K562 (cell line): ENCODE measurements around the gene BTRC. TPM values are rescaled to one million over a fixed set of nuclear protein-coding genes. Genes with fewer than 3 reads are reported as not detected.

Experiments used
- ATAC-seq: fragments of 200-7000 bp; cut with Tn5 transposase; 3 replicates; pipeline ENCODE4 v1.9.1; 2020; ENCODE audit warnings: moderate library complexity
- BruUV-seq: library from RNA; stranded (reverse); fragments of 400-500 nt; replicated peaks from 2 replicates; lab custom pipeline; 2021; lab: Mats Ljungman, UMichigan
- CTCF ChIA-PET: fragments of 300-600 bp; formaldehyde crosslinking; extraction: SDS; loops from one replicate; lab custom pipeline; 2021; ENCODE audit warnings: low intra/inter-chr PET ratio; lab: Yijun Ruan, JAX
- POLR2A ChIA-PET: fragments of 300-600, 350-650 bp; sonication (Branson Sonifier 250); formaldehyde crosslinking; extraction: SDS; loops from one replicate; lab custom pipeline; 2021; ENCODE audit warnings: antibody characterized with exemption, inconsistent platforms; lab: Yijun Ruan, JAX
- DNase-seq, 4 experiments: peaks; one replicate each; pipeline versions ENCODE4 v3.0.0 to v3.0.0-alpha.2; 2011 to 2018; ENCODE audit warnings: low spot score in 3 of 4, mixed read lengths in 3 of 4; ENCODE audit errors: extremely low read depth in 1 of 4
- FAIRE-seq: peaks from 2 replicates; lab custom pipeline; 2011; peaks lifted over from hg19 to GRCh38; lab: Jason Lieb, UNC
- H2AFZ ChIP-seq: 2 replicates; pipeline ENCODE4 v1.6.0; 2011; ENCODE audit warnings: low read depth, low read length, control low read depth, inconsistent platforms
- H3K27ac ChIP-seq: fragments of 200-600 bp; 3 replicates; pipeline ENCODE4 v1.8.0; 2011; ENCODE audit warnings: low read depth, mild to moderate bottlenecking, control low read depth, inconsistent platforms, low read length, moderate library complexity, mixed read lengths; ENCODE audit errors: extremely low read depth
- H3K27me3 ChIP-seq, 2 experiments: fragments of 300-600 bp in 1 of 2; 2 replicates in 1 of 2; 3 replicates in 1 of 2; pipeline versions ENCODE4 v1.6.0 to v1.8.0; 2011; ENCODE audit warnings: inconsistent platforms in 2 of 2, low read length in 2 of 2, mild to moderate bottlenecking in 1 of 2, mixed read lengths in 1 of 2, moderate library complexity in 1 of 2; ENCODE audit not compliant: control insufficient read depth in 2 of 2, insufficient read depth in 2 of 2
- H3K36me3 ChIP-seq: fragments of 300-600 bp; 3 replicates; pipeline ENCODE4 v1.8.0; 2011; ENCODE audit warnings: mild to moderate bottlenecking, low read length, inconsistent platforms; ENCODE audit not compliant: control insufficient read depth, insufficient read depth
- H3K4me1 ChIP-seq, 2 experiments: fragments of 200-600 bp in 1 of 2; replicated peaks in 1 of 2; 2 replicates in 1 of 2; 3 replicates in 1 of 2; pipeline versions ENCODE4 v1.5.1 to v1.8.0; 2011; ENCODE audit warnings: inconsistent platforms in 2 of 2, low read length in 2 of 2, mild to moderate bottlenecking in 1 of 2, mixed read lengths in 1 of 2, moderate library complexity in 1 of 2; ENCODE audit not compliant: control insufficient read depth in 2 of 2, insufficient read depth in 2 of 2
- H3K4me2 ChIP-seq: 2 replicates; pipeline ENCODE4 v1.6.1; 2011; ENCODE audit warnings: low read length, control low read depth, inconsistent platforms, mixed read lengths; ENCODE audit not compliant: insufficient read depth
- H3K4me3 ChIP-seq: fragments of 200-600 bp; sonication (generic), shearing (Covaris generic); 2 replicates; pipeline ENCODE4 v1.5.1; 2016; ENCODE audit warnings: control low read depth, inconsistent platforms
- H3K79me2 ChIP-seq: fragments of 200-600 bp; 3 replicates; pipeline ENCODE4 v1.8.0; 2011; ENCODE audit warnings: low read length, inconsistent platforms; ENCODE audit not compliant: control insufficient read depth, insufficient read depth
- H3K9ac ChIP-seq, 2 experiments: 2 replicates each; pipeline versions ENCODE4 v1.6.0 to v1.6.1; 2011; ENCODE audit warnings: low read depth in 2 of 2, low read length in 2 of 2, control low read depth in 1 of 2, inconsistent platforms in 1 of 2, mild to moderate bottlenecking in 1 of 2, mixed read lengths in 1 of 2; ENCODE audit not compliant: insufficient read depth in 1 of 2
- H3K9me1 ChIP-seq: one replicate; pipeline ENCODE4 v1.6.0; 2011; ENCODE audit warnings: inconsistent platforms, mild to moderate bottlenecking, low read length, moderate library complexity; ENCODE audit not compliant: control insufficient read depth, insufficient read depth
- H3K9me3 ChIP-seq: replicated peaks from 2 replicates; pipeline ENCODE4 v1.5.1; 2011; ENCODE audit warnings: low read depth, low read length, inconsistent platforms; ENCODE audit not compliant: control insufficient read depth, insufficient read depth
- H4K20me1 ChIP-seq: replicated peaks from 2 replicates; pipeline ENCODE4 v1.6.1; 2011; ENCODE audit warnings: low read length, inconsistent platforms, mixed read lengths; ENCODE audit not compliant: control insufficient read depth, insufficient read depth
- DEAF1 ChIP-seq: fragments of 450-650 bp; formaldehyde crosslinking; IDR thresholded peaks from 2 replicates; pipeline ENCODE4 v1.4.0; 2020; ENCODE audit warnings: mild to moderate bottlenecking, moderate library complexity
- GABPB1 ChIP-seq: sonication (generic); formaldehyde crosslinking; IDR thresholded peaks from 2 replicates; pipeline ENCODE4 v1.8.0; 2022; ENCODE audit warnings: mild to moderate bottlenecking, missing genetic modification reagents
- LCOR ChIP-seq: sonication (generic); formaldehyde crosslinking; IDR thresholded peaks from 2 replicates; pipeline ENCODE4 v1.8.0; 2022; ENCODE audit warnings: mild to moderate bottlenecking, missing genetic modification reagents
- MTA1 ChIP-seq: fragments of 450-650 bp; IDR thresholded peaks from 2 replicates; pipeline ENCODE4 v1.6.1; 2017; ENCODE audit warnings: borderline replicate concordance
- NCOA2 ChIP-seq, 2 experiments: fragments of 450-650 bp; IDR thresholded peaks; 2 replicates each; pipeline ENCODE4 v1.6.1; 2018; ENCODE audit warnings: mild to moderate bottlenecking in 2 of 2, moderate library complexity in 1 of 2; ENCODE audit not compliant: partially characterized antibody in 2 of 2
- NR4A1 ChIP-seq, 2 experiments: fragments of 250-450 bp in 1 of 2; fragments of 450-650 bp in 1 of 2; sonication (Bioruptor Pico) in 1 of 2; IDR thresholded peaks; 2 replicates each; pipeline versions ENCODE4 v1.4.0 to v1.6.1; 2016 to 2020; ENCODE audit warnings: mild to moderate bottlenecking in 2 of 2, missing compliant biosample characterization in 1 of 2, missing genetic modification characterization in 1 of 2, moderate library complexity in 1 of 2
- POLR3A ChIP-seq: IDR thresholded peaks from 2 replicates; pipeline ENCODE4 v1.6.1; 2011; ENCODE audit warnings: borderline replicate concordance, mild to moderate bottlenecking, moderate library complexity; ENCODE audit not compliant: insufficient read length, insufficient read depth; ENCODE audit errors: extremely low read depth
- SNRNP70 ChIP-seq: fragments of 200-400 bp; formaldehyde crosslinking; optimal IDR thresholded peaks from 2 replicates; pipeline ENCODE3; 2017; ENCODE audit warnings: low read depth, low read length
- SPI1 ChIP-seq: IDR thresholded peaks from 2 replicates; pipeline ENCODE4 v1.6.1; 2011; ENCODE audit warnings: low read depth, low read length, control low read depth, borderline replicate concordance
- TAF15 ChIP-seq: fragments of 200-400 bp; formaldehyde crosslinking; IDR thresholded peaks from 2 replicates; pipeline ENCODE4 v1.6.1; 2017; ENCODE audit warnings: mild to moderate bottlenecking, low read depth, low read length, moderate library complexity
- TOE1 ChIP-seq, 2 experiments: fragments of 450-650 bp in 1 of 2; sonication (generic) in 1 of 2; formaldehyde crosslinking in 1 of 2; IDR thresholded peaks; 2 replicates each; pipeline versions ENCODE4 v1.7.1 to v1.8.0; 2016 to 2022; ENCODE audit warnings: borderline replicate concordance in 2 of 2, mild to moderate bottlenecking in 2 of 2, antibody characterized with exemption in 1 of 2, inconsistent platforms in 1 of 2, low read depth in 1 of 2, missing genetic modification reagents in 1 of 2, moderate library complexity in 1 of 2
- ZBTB34 ChIP-seq: fragments of 250-450 bp; sonication (Bioruptor Pico); IDR thresholded peaks from 2 replicates; pipeline ENCODE4 v1.8.0; 2021; ENCODE audit warnings: mild to moderate bottlenecking, moderate library complexity
- ZFP36 ChIP-seq: fragments of 150-350 bp; IDR thresholded peaks from 2 replicates; pipeline ENCODE4 v1.6.1; 2018; ENCODE audit warnings: low read length, low read depth; ENCODE audit not compliant: partially characterized antibody
- ZNF609 ChIP-seq: sonication (generic); formaldehyde crosslinking; IDR thresholded peaks from 2 replicates; pipeline ENCODE4 v1.8.1; 2023; ENCODE audit warnings: missing genetic modification reagents, mild to moderate bottlenecking, borderline replicate concordance
- WGBS: fragments of 100-300 bp; shearing (Covaris generic); methylation state at CpG from one replicate; pipeline ENCODE4 v1.1.6; 2016; ENCODE audit warnings: low coverage, mixed read lengths; ENCODE audit not compliant: insufficient coverage; ENCODE audit errors: missing lambda C conversion rate; 5-methylcytosine and 5-hydroxymethylcytosine counted together
- in situ Hi-C: fragments of 300-500 bp; cut with MboI; formaldehyde crosslinking; loops from 4 replicates; pipeline ENCODE4 v1.15.0; 2018; ENCODE audit warnings: inconsistent platforms, mixed read lengths
- intact Hi-C: fragments of 100-400 bp; cut with micrococcal nuclease; formaldehyde crosslinking; loops from 2 replicates; pipeline ENCODE4 v1.14.2; 2022
- polyA plus RNA-seq, 8 experiments: library from polyadenylated mRNA; depleted of rRNA in 4 of 8; stranded (reverse) in 5 of 8; unstranded in 3 of 8; fragments of >200 nt; fragmentation: Nextera tagmentation in 2 of 8; fragmentation: Illumina TruSeq in 1 of 8; extraction: Ambion mirVana in 2 of 8; extraction: Trizol in 1 of 8; gene quantifications; 2 replicates each; pipeline versions ENCODE4 v1.2.1 to v1.2.3, GENCODE V29; 2011 to 2014; ENCODE audit warnings: inconsistent platforms in 1 of 8, missing spikeins in 1 of 8
- total RNA-seq, 7 experiments: library from RNA; depleted of rRNA in 6 of 7; stranded (reverse); fragments of >200 nt in 6 of 7; fragmentation: Illumina TruSeq in 2 of 7; extraction: Trizol in 2 of 7; gene quantifications; 2 replicates each; pipeline versions ENCODE4 v1.2.1 to v1.2.3, GENCODE V29; 2011 to 2021; ENCODE audit warnings: low replicate concordance in 1 of 7

The BTRC gene
- total and polyA plus RNA-seq, 9 of the 15 experiments (the other 6 are each of a cell fraction or from before 2014, with no cell fraction given), result 1.6 to 15.4 (median 7.0) TPM

- Histone ChIP-seq H4K20me1 (no peaks in the 10 kb centered on the region), H3K4me3 (no peak overlapping the region), H3K4me2 (no peak overlapping the region), H3K79me2 (no peaks in the 10 kb centered on the region), H3K9ac (no peak overlapping the region; a peak in 1 of 4 replicates), H3K9me1 (no peaks in the 10 kb centered on the region), H3K36me3 (no peaks in the 10 kb centered on the region), H3K27me3 (no peaks in the 10 kb centered on the region), H3K9me3 (no peaks in the 10 kb centered on the region), H2AFZ (no peak overlapping the region), H3K4me1 (peaks cover 9 to 26% of the 10 kb centered on the region in 2 experiments; a peak in 4 of 5 replicates), H3K27ac (no peak overlapping the region)
- no TSS peak for BruUV-seq
- in situ Hi-C loops, result no loop called here
- FAIRE-seq (no peak), DNase-seq (no peak), ATAC-seq (no peak)
- intact Hi-C loops, result no loop called here
- ChIA-PET POLR2A (no interaction called here), CTCF (no interaction called here)
- WGBS, result 70% methylated on average over 5 of the region's 5 CpGs
- no peak for TF ChIP-seq SNRNP70
- no peak for TF ChIP-seq NR4A1 (CRISPR knock-in tag; IDR thresholded peaks at IDR 0.05)
- TF ChIP-seq NR4A1 (tag; IDR thresholded peaks at IDR 0.05), result no peak
- TF ChIP-seq TAF15, result no peak
- no peak for TF ChIP-seq DEAF1 (CRISPR knock-in tag)
- no peak for TF ChIP-seq ZFP36
- TF ChIP-seq ZBTB34 (CRISPR knock-in tag), result no peak
- no peak for TF ChIP-seq TOE1 (IDR thresholded peaks at IDR 0.05; ENCODE audit: borderline replicate concordance)
- TF ChIP-seq TOE1 (CRISPR knock-in tag; IDR thresholded peaks at IDR 0.05; ENCODE audit: borderline replicate concordance, low read depth), result no peak
- no peak for TF ChIP-seq MTA1
- TF ChIP-seq LCOR (CRISPR knock-in tag), result no peak
- no peak for TF ChIP-seq POLR3A
- no peak for TF ChIP-seq SPI1
- no peak for TF ChIP-seq NCOA2 (IDR thresholded peaks at IDR 0.05; ENCODE audit: partially characterized antibody in 2 of 2)
- TF ChIP-seq GABPB1 (CRISPR knock-in tag), result no peak
- no peak for TF ChIP-seq ZNF609 (CRISPR knock-in tag)
These were observed 208.3 kb downstream of the BTRC start for GRCh38 chr10:101562231-101562630.
